Neural progenitor cell (in vitro differentiated cells): Measurements from ENCODE around the gene PIWIL1.

Source experiments
- CTCF ChIP-seq: fragments of 200-600 bp; sonication (generic); IDR thresholded peaks from 2 replicates; pipeline ENCODE4 v1.5.1; 2017; ENCODE audit warnings: antibody characterized with exemption, mild to moderate bottlenecking
- EZH2phosphoT487 ChIP-seq: fragments of 200-600 bp; sonication (generic); IDR thresholded peaks from 2 replicates; pipeline ENCODE4 v1.6.1; 2017; ENCODE audit warnings: antibody characterized with exemption

- peak; percentile 67 for TF ChIP-seq CTCF
- TF ChIP-seq EZH2phosphoT487, result no peak
These were observed 64.0 kb downstream of the PIWIL1 start for GRCh38 chr12:130401703-130402102.
